Hematopoietic multipotent progenitor cell treated with erythropoietin and hydrocortisone succinate and interleukin-3 and kit ligand, for 15 days (in vitro differentiated cells): Measurements from ENCODE around the gene CACNA1D.

Source experiments
- DNase-seq: peaks from one replicate; pipeline ENCODE4 v3.0.0-alpha.2; 2015; ENCODE audit warnings: low spot score

Gene CACNA1D

DNA sequence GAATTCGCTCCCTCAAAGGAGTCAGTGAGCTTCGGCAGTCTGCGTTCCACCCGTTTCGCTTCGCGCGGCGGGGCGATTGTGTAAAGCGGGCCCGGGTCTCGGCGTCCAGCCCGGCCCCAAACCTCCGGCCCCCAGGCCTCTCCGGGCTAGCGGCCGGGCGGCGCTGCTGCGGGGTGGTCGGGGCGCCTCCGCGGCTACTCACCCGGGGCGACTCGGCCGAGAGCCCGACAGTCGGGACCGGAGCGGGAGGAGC lies 351.4 kb downstream of the CACNA1D start:
- DNase-seq: no peak

DNA sequence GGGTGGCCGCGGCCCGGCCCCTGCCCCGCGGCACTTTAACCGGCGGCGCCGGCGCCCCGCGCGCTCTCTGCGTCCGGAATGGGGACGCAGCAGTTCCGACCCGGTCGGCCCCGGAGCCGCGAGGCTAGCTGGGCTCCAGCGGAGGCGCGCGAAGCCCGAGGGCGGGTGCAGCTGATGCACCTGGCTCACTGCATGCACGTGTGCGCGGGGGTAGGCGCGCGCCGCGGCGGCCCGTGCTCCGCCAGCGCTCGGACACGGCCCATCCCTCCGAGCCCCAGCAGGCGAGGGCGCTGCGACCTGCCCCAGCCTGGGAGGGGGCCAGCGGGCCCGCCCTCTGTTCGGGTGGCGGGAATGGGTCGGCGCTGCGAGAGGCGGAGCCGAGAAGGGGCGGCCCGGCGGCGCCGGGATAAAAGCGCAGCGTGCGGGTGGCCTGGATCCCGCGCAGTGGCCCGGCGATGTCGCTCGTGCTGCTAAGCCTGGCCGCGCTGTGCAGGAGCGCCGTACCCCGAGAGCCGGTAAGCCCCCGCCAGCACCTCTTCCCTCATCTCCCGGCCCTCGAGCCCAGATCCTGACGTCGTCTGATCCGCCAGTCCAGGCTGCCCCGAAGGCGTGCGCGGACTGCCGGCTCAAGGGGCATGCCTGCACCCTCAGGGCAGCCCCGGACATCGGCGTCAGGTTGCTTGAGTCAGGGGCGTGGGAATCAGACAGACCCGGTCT lies 351.9 kb downstream of the CACNA1D start, which contains the start of the genes CHDH and IL17RB:
Gene CHDH (minus strand): TSS at position 286 of the 717 bp plus-strand sequence. CDS start 22,411 bp downstream, outside the sequence.
Gene IL17RB (plus strand): TSS at position 435 of the 717 bp plus-strand sequence. CDS start 21 bp downstream, at position 456.
- DNase-seq: no peak

DNA sequence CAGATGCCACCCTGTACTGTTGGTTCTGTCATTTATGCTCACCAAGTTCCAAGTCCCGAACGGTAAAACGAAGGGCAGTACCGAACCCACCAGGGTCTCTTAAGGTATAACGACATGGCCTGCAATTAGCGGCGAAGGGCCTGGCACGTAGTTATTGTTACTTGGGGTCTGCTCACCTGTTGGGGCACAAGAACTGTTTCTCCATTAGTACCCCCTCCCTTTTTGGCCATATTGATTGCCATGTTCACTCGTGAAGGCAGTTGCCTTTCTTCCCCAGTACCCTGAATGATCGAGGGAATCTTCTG lies 352.4 kb downstream of the CACNA1D start:
- DNase-seq: no peak

DNA sequence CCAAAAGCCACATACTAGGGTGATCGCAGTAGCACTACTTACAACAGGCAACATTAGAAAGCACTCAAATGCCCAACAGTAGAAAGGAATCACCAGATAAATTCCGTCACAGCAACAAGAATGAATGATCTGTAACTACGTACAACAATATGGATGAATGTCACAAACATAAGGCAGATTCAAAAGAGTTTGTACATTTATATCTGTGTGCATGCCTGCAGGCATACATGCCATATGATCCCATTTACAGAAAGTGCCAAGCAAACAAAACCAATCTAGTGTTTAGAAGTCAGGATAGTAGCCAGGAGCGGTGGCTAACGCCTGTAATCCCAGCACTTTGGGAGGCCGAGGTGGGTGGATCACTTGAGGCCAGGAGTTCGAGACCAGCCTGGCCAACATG lies 355.5 kb downstream of the CACNA1D start:
- DNase-seq: no peak

DNA sequence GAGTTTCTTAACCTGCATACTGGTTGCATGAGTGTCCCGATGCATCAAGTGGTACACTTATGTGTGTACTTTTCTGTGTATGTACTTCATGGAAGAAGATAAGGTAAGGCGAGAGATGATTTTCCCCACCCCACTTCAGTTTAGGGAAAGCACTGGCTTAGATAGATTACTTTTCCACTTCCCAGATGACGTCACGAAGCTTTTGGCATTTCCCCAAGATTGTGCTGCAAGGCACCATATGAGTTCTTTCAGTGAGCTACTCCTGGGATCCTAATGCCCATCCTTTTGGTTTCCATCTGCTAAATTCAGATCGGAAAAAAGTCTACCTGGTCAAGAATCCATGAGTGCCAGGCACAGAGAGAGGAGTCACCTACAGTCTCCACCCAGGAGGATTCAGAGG lies 356.5 kb downstream of the CACNA1D start:
- DNase-seq: no peak

DNA sequence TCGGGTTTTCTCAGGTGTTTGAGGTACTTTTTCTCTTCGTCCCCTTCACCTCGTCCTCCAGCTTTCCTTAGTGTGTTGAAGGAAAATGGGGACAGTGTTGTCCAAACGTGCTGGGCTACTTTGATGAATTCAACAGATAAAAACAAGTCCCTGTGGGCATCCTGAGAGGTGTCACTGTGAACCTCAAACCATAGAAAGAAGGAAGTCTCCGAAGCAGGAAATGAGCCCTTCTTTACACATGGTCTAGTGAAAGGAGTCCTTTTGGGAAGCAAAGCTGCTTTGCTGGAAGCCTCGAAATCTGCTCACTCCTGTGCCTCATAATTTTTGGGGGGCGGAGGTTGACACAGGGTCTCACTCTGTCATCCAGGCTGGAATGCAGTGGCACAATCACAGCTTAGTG lies 362.6 kb downstream of the CACNA1D start:
- no peak for DNase-seq

DNA sequence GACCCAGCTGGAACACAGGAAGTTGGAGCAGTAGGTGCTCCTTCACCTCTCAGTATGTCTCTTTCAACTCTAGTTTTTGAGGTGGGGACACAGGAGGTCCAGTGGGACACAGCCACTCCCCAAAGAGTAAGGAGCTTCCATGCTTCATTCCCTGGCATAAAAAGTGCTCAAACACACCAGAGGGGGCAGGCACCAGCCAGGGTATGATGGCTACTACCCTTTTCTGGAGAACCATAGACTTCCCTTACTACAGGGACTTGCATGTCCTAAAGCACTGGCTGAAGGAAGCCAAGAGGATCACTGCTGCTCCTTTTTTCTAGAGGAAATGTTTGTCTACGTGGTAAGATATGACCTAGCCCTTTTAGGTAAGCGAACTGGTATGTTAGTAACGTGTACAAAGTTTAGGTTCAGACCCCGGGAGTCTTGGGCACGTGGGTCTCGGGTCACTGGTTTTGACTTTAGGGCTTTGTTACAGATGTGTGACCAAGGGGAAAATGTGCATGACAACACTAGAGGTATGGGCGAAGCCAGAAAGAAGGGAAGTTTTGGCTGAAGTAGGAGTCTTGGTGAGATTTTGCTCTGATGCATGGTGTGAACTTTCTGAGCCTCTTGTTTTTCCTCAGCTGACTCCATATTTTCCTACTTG lies 363.8 kb downstream of the CACNA1D start:
- DNase-seq: no peak

DNA sequence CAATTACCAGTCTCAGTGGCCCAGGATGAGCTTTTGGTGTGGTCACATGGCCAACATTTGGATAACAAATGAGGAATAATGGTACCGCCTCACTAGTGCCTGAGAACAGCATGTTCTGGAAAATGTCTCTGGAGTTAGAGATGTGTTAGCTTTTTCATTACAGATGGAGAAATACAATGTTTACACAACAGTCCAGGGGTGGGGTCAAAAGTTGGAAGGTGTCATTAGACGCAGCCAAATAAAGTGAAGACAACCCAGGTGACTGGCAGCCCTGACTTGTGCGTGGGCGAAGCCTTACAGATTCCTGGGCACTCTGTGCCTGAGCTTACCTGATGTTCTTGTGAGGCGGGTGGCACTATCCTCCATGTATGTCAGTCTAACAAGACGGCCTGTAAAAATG lies 364.8 kb downstream of the CACNA1D start:
- no peak for DNase-seq

DNA sequence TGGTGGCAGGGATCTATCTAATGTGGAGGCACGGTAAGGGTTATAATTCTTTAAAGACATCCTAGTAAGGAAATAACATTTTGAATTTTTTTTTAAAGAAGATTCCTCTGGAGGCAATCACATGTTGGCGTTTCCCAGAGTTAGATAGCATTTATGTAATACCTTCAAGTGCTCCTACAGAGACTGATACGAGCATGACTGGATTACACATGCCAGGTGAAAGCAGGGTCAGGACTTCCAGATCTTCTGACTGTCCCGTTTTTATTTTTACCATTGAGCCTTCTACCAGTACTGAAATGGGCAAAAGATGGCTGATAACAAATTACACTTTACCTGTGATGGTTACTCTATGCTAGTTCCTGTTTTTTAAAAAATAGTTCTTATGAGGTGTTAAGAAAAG lies 365.8 kb downstream of the CACNA1D start:
- DNase-seq: no peak

DNA sequence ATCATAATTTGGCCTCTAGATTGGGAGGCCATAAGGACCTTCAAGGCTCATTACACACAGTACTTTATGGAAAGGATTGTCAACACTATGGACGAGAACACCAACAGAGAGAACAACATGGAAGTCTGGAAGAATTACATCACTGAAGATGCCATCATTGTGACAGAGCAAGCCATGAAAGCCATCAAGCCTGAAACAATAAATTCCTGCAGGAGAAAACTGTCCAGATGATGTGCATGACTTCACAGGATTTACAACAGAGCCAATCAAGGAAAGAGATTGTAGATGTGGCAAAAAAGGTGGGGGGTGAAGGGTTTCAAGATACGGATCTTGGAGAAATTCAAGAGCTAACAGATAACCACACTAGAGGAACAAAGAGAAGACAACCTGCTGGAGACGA lies 367.8 kb downstream of the CACNA1D start:
- DNase-seq: no peak

DNA sequence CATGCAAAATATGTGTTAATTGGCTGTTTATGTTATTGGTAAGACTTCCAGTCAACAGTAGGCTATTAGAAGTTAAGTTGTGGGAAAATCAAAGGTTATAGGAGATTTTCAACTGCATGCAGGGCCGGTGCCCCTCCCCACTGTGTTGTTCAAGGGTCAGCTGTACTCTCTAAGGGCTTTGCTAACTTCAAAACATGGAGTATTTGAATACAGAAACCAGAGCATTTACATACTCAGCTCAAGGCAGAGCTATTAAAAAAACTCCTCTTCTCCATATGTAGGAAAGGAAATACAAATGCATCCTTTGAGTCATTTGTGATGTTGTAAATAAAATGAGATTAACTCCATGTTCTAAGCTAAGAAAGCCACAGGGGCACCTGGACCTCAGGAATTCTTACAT lies 368.7 kb downstream of the CACNA1D start:
- no peak for DNase-seq
